Measurements from ENCODE around the gene EBF4. TPM values are rescaled to one million over a fixed set of nuclear protein-coding genes. Genes with fewer than 3 reads are reported as not detected.

Gene EBF4
- polyA plus RNA-seq, 3 donors, result 0.12 TPM; not detected in 2

DNA sequence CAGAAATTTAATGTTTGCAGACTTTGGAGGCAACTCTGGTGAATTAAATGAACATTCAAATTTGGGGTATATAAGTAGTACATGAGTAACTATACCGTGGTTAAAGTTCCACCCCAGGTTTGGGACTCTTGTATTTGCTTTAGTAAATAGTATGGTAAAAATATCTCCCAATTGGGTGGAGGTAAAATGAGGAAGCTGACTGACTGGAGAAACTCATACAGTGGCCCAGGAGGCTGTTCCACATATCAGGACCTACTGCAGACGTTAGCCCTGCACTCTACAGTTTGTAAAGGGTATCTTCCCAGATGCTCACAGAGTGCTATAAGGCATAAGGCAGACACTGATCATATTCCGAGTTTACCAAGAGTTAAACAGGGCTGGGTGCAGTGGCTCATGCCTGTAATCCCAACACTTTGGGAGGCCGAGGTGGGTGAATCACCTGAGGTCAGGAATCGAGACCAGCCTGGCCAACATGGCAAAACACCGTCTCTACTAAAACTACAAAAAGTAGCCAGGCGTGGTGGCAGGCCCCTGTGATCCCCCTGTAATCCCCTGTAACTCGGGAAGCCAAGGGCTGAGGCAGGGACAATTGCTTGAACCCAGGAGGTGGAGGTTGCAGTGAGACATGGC is 54.2 kb downstream of the EBF4 start:
- no peaks in the 10 kb centered on the region for H3K36me3 ChIP-seq (replicated peaks in 1 of 2; ENCODE audit: control insufficient read depth in 1 of 2, insufficient read depth in 2 of 2, low read length in 2 of 2)
- peaks cover 33 to 67% (median 37%) of the 10 kb centered on the region in 3 donors for H3K27me3 Mint-ChIP-seq (ENCODE audit: low read depth in 3 of 3)
- no peaks in the 10 kb centered on the region for H4K20me1 ChIP-seq (ENCODE audit: insufficient read depth, low read length)
- H3K27ac Mint-ChIP-seq, result no peak overlapping the region
- intact Hi-C loops (cut with micrococcal nuclease), result loop anchor here in 1 of 2 donors (10.0 kb wide), 1 partner anchor 258 kb away; no protein-coding TSS in a partner anchor
- peaks cover 0 to 3% of the 10 kb centered on the region in 2 donors for H3K9me3 ChIP-seq (replicated peaks in 1 of 2; ENCODE audit: control insufficient read depth in 1 of 2, insufficient read depth in 1 of 2, low read length in 2 of 2)
- TF ChIP-seq, protein P1, sequence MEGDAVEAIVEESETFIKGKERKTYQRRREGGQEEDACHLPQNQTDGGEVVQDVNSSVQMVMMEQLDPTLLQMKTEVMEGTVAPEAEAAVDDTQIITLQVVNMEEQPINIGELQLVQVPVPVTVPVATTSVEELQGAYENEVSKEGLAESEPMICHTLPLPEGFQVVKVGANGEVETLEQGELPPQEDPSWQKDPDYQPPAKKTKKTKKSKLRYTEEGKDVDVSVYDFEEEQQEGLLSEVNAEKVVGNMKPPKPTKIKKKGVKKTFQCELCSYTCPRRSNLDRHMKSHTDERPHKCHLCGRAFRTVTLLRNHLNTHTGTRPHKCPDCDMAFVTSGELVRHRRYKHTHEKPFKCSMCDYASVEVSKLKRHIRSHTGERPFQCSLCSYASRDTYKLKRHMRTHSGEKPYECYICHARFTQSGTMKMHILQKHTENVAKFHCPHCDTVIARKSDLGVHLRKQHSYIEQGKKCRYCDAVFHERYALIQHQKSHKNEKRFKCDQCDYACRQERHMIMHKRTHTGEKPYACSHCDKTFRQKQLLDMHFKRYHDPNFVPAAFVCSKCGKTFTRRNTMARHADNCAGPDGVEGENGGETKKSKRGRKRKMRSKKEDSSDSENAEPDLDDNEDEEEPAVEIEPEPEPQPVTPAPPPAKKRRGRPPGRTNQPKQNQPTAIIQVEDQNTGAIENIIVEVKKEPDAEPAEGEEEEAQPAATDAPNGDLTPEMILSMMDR (IDR thresholded peaks at IDR 0.05), result no peak
- no peak for DNase-seq
- H3K27me3 ChIP-seq (ENCODE audit: control insufficient read depth in 2 of 2, insufficient read depth in 2 of 2, low read length in 2 of 2), result peaks cover 6 to 18% of the 10 kb centered on the region in 2 donors
- H3K36me3 Mint-ChIP-seq, result peaks cover 0 to 4% of the 10 kb centered on the region in 2 donors
- H3K4me1 ChIP-seq (ENCODE audit: control insufficient read depth in 1 of 2, insufficient read depth in 2 of 2, low read length in 2 of 2), result peaks cover 16 to 17% of the 10 kb centered on the region in 2 donors
- H3K4me1 Mint-ChIP-seq, result peaks cover 20% of the 10 kb centered on the region
- H2AFZ ChIP-seq (ENCODE audit: insufficient read depth, low read depth, low read length, poor library complexity, severe bottlenecking), result no peak overlapping the region
- H3K9ac ChIP-seq (ENCODE audit: insufficient read depth, low read length, poor library complexity, severe bottlenecking), result no peak overlapping the region
- no peak overlapping the region for H3K27ac ChIP-seq (ENCODE audit: low read depth in 1 of 2, low read length in 2 of 2)
- H3K4me3 Mint-ChIP-seq, result no peak overlapping the region
- WGBS (ENCODE audit: insufficient coverage), result 94% methylated on average over 2 of the region's 8 CpGs
- no peaks in the 10 kb centered on the region for H3K79me2 ChIP-seq (ENCODE audit: insufficient read depth, low read length)
- H3K4me2 ChIP-seq (replicated peaks; ENCODE audit: extremely low read depth, low read length, poor library complexity, severe bottlenecking), result no peak overlapping the region
- H3K4me3 ChIP-seq (replicated peaks in 1 of 3; ENCODE audit: low read depth in 2 of 3, low read length in 3 of 3), result no peak overlapping the region
- peaks cover 0 to 11% (median 6%) of the 10 kb centered on the region in 7 donors for H3K9me3 Mint-ChIP-seq

DNA sequence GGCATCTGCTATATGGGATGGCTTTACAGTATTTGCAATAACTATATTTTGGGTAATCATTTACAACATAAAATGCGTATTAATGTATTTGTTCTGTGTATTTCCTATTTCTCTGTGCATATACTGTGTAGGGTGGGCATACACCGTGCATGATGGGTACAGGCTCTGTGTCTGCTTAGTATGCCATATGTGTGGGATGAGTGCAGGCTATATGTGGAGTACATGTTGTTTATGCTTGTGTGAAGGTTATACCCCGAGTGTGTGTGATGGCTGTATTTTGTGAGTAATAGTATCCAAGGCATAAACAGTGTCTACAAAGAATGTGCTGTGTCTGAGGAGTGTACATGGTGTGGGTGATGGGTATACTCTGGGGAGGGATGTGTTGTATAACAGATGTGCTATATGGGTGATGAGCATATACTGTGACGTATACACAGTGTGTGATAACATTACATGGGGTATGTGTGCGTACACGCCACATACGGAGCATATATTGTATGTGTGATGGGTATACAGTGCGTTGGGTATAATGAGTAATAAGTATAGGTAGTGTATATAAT is 55.2 kb downstream of the EBF4 start:
- Histone ChIP-seq H2AFZ (ENCODE audit: insufficient read depth, low read depth, low read length, poor library complexity, severe bottlenecking) (no peak overlapping the region), H3K27ac (ENCODE audit: low read depth in 1 of 2, low read length in 2 of 2) (no peak overlapping the region), H4K20me1 (ENCODE audit: insufficient read depth, low read length) (no peaks in the 10 kb centered on the region), H3K4me3 (replicated peaks in 1 of 3; ENCODE audit: low read depth in 2 of 3, low read length in 3 of 3) (no peak overlapping the region), H3K79me2 (ENCODE audit: insufficient read depth, low read length) (no peaks in the 10 kb centered on the region), H3K4me2 (replicated peaks; ENCODE audit: extremely low read depth, low read length, poor library complexity, severe bottlenecking) (no peak overlapping the region), H3K4me1 (ENCODE audit: control insufficient read depth in 1 of 2, insufficient read depth in 2 of 2, low read length in 2 of 2) (peaks cover 20 to 27% of the 10 kb centered on the region in 2 donors), H3K36me3 (replicated peaks in 1 of 2; ENCODE audit: control insufficient read depth in 1 of 2, insufficient read depth in 2 of 2, low read length in 2 of 2) (no peaks in the 10 kb centered on the region), H3K9ac (ENCODE audit: insufficient read depth, low read length, poor library complexity, severe bottlenecking) (no peak overlapping the region), H3K27me3 (ENCODE audit: control insufficient read depth in 2 of 2, insufficient read depth in 2 of 2, low read length in 2 of 2) (peaks cover 6 to 22% of the 10 kb centered on the region in 2 donors), H3K9me3 (replicated peaks in 1 of 2; ENCODE audit: control insufficient read depth in 1 of 2, insufficient read depth in 1 of 2, low read length in 2 of 2) (peaks cover 0 to 3% of the 10 kb centered on the region in 2 donors)
- no peak overlapping the region for H3K27ac Mint-ChIP-seq
- peak overlapping the region in 1 of 2 donors; percentile 12 for H3K4me3 Mint-ChIP-seq
- H3K27me3 Mint-ChIP-seq (ENCODE audit: low read depth in 3 of 3), result peaks cover 36 to 67% (median 36%) of the 10 kb centered on the region in 3 donors
- 95% methylated on average over 7 of the region's 8 CpGs for WGBS (ENCODE audit: insufficient coverage)
- H3K4me1 Mint-ChIP-seq, result peaks cover 23% of the 10 kb centered on the region
- H3K36me3 Mint-ChIP-seq, result peaks cover 0 to 4% of the 10 kb centered on the region in 2 donors
- intact Hi-C loops (cut with micrococcal nuclease), result loop anchor here in 1 of 2 donors (10.0 kb wide), 1 partner anchor 257 kb away; no protein-coding TSS in a partner anchor
- TF ChIP-seq, protein P1 (IDR thresholded peaks at IDR 0.05), result no peak
- no peak for DNase-seq
- H3K9me3 Mint-ChIP-seq, result peaks cover 0 to 14% (median 6%) of the 10 kb centered on the region in 7 donors
